GM20431 (cell line): ENCODE measurements around the gene CEP89.
"Not testable (repeated sequence)": the region's sequence is repeated elsewhere in the genome, so short reads cannot be mapped to it uniquely, and the experiment has no call there.

Experiments used
- in situ Hi-C: fragments of 300-500 bp; cut with MseI, MboI; formaldehyde crosslinking; loops from one replicate; pipeline ENCODE4 v1.15.0; 2020; ENCODE audit warnings: low sequenced_read_pairs; ENCODE audit not compliant: unreplicated experiment

The CEP89 gene

GRCh38 chr19:32875428-32875827, 96.3 kb downstream of the CEP89 start:
- in situ Hi-C loops = no loop called here

- in situ Hi-C loops = no loop called here
Observed at GRCh38 chr19:32874605-32875004, 97.2 kb downstream of the CEP89 start.

GRCh38 chr19:32873247-32873959, 98.4 kb downstream of the CEP89 start:
- in situ Hi-C loops = no loop called here

GRCh38 chr19:32872391-32872790, 99.4 kb downstream of the CEP89 start:
- in situ Hi-C loops = no loop called here

DNA sequence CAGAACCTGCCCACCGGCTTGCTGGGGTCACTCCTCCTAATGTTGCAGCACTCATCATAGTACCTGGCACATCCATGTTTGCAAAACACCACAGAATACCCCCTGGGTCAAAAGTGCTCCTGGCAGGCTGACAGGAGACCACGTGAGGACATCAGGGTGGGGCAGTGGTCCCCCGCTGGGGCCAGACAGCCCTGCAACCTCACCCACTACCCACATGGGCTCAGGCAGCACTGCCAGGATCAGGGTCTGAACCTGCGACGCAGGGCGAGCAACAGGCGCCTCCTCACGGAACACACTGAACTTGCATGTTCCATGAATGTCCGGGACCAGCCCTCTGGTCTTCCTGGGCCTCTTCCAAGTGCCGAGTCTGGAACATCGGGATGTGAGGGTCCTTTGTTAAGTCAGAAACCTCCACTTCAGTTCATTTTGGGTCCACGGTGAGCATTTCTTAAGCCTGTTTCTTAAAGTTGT, 100.7 kb downstream of the CEP89 start:
- in situ Hi-C loops = no loop called here

GRCh38 chr19:32869966-32870573, 101.7 kb downstream of the CEP89 start:
- in situ Hi-C loops = no loop called here

GRCh38 chr19:32869369-32869965, 102.3 kb downstream of the CEP89 start, which contains the start of gene SLC7A9:
SLC7A9 (minus strand) TSS chr19:32869767; CDS start chr19:32868534, 1,233 bp downstream.
- in situ Hi-C loops = no loop called here

DNA sequence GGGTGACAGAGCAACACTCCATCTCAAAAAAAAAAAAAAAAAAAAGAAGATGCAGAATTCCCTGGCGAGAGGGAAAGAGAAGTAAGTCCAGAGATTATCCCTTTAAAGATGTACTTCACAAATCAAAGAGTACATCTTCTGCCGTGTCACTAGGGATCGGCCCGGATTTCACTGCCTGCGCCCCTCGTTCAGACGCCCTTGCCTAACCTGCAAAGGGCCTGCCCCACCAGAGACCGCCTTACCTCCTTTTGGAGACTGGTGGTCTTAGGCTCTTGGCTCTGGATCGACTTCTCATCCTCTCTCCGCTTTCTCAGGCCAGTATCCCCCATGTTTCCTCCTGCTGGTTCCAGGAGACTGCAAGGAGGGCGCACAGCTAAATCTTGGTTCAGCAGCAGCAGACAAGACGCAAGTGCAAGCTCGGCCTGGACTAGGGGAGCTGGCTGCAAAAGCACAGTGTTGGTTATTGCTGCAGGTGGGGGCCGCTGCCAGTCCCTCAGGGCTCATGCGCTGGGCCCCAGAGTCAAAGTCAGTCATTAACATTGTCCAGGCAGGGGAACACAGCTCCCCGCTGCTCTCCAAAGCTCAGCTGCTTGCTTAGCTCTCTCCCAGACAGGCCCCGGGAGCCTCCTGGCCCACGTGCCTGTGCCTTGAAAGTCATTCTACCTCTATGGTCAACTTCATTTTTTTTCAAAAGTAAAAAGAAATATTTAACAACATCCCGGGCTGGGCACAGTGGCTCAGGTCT, 103.4 kb downstream of the CEP89 start:
- in situ Hi-C loops = no loop called here

- in situ Hi-C loops = not testable (repeated sequence)
Observed at GRCh38 chr19:32867436-32867835, 104.3 kb downstream of the CEP89 start.

DNA sequence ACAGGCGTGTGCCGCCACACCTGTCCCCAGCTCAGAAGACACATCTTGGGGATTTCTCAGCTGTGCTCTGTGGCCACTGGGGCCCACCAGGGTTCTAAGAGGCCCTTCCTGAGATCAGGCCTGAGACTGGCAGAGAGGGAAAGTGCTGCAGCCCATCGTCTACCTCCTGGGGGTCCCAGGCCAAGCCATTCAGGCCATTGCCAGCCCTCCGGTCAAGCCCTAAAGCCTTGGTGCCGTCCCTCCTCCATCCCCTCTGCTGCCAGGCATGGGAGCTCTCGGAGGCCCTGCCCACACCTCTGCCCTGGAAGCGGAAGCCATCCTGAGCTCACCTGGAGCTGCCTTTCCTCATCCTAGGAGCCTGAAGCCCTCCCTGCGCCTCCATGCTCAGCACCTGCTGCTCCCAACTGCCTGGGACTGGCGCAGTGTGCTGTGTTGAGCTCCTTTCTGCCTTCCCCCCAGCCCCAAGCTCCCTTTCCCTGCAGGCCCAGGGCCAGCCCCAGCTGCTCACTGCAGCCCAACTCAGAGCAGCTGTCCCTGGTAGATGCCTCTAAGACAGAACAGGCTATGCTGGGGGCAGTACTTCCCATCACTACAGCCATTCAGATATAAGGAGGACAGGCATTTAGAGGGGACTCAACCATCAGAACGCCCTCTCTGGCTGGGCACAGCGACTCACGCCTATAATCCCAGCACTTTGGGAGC, 105.0 kb downstream of the CEP89 start:
- in situ Hi-C loops = no loop called here

DNA sequence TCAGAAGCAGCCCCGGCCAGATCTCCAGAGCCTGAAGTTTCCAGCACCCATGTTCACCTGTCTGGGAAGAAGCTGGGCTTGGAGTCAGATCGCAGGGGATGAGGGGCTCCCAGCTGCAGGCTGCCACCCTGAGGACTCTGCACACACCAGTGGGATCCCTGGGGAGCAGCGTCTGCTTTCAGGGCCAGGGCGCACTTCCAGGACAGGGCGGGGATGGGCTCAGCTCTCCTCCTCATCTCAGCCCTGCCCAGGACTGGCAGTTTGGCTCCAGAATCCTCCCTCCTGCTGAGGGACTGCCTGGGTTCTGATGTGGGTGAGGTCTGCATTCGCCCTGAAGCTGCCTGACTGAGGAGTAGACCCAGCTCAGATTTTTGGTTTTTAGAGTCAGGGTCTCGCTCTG, 105.7 kb downstream of the CEP89 start:
- in situ Hi-C loops = no loop called here

DNA sequence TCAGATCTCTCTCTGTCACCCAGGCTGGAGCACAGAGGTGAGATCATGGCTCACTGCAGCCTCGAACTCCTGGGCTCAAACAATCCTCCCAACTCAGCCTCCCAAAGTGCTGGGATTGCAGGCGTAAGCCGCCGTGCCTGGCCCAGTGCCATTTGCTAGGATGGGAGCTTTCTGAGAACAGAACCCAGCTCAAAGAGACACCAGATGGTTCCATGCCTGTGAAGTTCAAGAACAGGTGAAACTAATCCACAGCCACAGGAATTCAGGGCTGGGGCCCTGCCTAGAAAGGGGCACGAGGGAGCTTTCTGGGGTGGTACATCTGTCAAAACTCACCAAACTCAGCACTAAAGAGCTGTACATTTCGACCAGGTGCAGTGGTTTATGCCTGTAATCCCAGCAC, 106.4 kb downstream of the CEP89 start:
- in situ Hi-C loops = no loop called here

- in situ Hi-C loops = no loop called here
Observed at GRCh38 chr19:32864318-32865007, 107.3 kb downstream of the CEP89 start.

GRCh38 chr19:32863841-32864240, 107.9 kb downstream of the CEP89 start:
- in situ Hi-C loops = no loop called here

GRCh38 chr19:32863301-32863700, 108.5 kb downstream of the CEP89 start:
- in situ Hi-C loops = no loop called here

GRCh38 chr19:32862741-32863140, 109.0 kb downstream of the CEP89 start:
- in situ Hi-C loops = no loop called here

DNA sequence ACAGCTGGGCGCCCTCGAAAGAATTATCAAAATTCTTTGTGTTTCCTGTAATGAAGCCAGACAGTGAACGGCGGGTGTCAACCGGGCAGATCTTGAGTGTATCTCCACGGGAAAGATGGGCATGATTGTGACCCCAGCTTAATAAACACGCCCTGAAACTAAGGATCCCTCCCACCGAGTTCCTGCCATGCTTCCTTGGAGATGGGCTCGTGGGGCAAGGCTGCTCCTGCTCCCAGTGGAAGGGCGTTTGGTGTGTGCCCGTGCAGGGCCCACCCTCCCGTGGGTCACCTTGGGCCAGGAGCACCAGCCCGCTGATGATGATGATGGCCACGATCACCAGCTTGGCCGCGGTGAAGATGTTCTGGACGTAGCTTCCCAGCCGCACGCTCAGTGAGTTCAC, 109.6 kb downstream of the CEP89 start:
- in situ Hi-C loops = no loop called here

DNA sequence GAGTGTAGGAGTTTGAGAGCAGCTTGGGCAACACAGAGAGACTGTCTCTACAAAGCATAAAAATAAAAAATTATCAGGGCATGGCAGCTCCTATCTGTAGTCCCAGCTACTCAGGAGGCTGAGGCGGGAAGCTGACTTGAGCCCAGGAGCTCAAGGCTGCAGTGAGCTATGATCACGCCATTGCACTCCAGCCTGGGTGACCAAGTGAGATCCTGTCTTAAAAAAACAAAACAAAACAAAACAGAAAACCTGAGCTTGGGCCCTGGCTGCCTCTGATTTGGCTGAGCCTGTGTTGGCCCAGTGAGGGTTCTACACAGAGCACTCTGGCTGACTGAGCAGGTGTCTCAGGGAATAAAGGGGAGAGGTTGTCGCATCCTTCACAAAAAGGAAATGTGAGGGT, 110.2 kb downstream of the CEP89 start:
- in situ Hi-C loops = no loop called here

DNA sequence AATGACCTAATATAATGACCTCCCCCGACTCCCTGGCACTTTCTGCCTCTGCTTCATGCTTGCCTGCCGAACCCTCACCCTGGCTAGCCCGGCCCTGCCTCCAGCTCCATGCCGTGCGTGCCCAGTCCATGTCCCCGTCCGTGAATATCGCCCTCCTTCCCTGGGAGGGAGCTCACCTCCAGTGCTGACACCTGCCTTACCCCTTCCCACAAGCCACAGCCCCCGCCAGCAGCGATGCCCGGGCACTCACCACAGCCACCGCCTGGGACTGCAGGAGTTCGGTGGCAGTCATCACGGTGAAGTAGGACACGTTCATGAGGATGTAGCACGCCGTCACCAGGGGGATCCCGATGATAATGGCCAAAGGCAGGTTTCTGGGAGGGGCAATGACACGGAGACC, 112.2 kb downstream of the CEP89 start:
- in situ Hi-C loops = no loop called here

DNA sequence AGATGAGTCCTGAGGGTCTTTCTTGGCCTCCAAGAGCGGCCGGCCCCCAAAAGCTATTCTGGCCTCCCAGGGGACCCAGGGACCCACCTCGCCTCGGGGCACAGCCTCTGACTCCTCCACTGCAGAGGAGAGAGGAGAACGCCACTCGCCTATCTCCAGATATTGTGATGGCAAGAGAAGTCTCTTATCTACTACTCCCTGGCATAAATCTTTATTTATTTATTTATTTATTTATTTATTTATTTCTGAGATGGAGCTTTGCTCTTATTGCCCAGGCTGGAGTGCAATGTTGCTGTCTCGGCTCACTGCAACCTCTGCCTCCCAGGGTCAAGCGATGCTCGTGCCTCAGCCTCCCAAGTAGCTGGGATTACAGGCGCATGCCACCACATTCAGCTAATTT, 113.2 kb downstream of the CEP89 start:
- in situ Hi-C loops = no loop called here
